GM18526 (cell line): ENCODE data around the gene NRXN2.

Source experiments
- POLR2A ChIP-seq: IDR thresholded peaks from 3 replicates; pipeline ENCODE4 v1.6.1; 2011; ENCODE audit not compliant: insufficient read length; ENCODE audit errors: extremely low read depth

Gene NRXN2

GRCh38 chr11:64667154-64667745, 55.7 kb downstream of the NRXN2 start:
- TF ChIP-seq POLR2A: no peak

- no peak for TF ChIP-seq POLR2A
These were observed 57.6 kb downstream of the NRXN2 start for GRCh38 chr11:64665411-64665821.

GRCh38 chr11:64663656-64664055, 59.3 kb downstream of the NRXN2 start:
- no peak for TF ChIP-seq POLR2A

- no peak for TF ChIP-seq POLR2A
These were observed 61.4 kb downstream of the NRXN2 start for GRCh38 chr11:64661614-64662013.

- no peak for TF ChIP-seq POLR2A
These were observed 61.9 kb downstream of the NRXN2 start for GRCh38 chr11:64661146-64661545.

- no peak for TF ChIP-seq POLR2A
These were observed 62.3 kb downstream of the NRXN2 start for GRCh38 chr11:64660706-64661105.

- TF ChIP-seq POLR2A: no peak
These were observed 62.8 kb downstream of the NRXN2 start for GRCh38 chr11:64660205-64660604.

GRCh38 chr11:64659417-64660144, 63.4 kb downstream of the NRXN2 start:
- TF ChIP-seq POLR2A: no peak

GRCh38 chr11:64658265-64658664, 64.7 kb downstream of the NRXN2 start:
- TF ChIP-seq POLR2A: no peak

GRCh38 chr11:64656862-64657261, 66.1 kb downstream of the NRXN2 start:
- no peak for TF ChIP-seq POLR2A

- TF ChIP-seq POLR2A: no peak
These were observed 66.9 kb downstream of the NRXN2 start for GRCh38 chr11:64655941-64656601.

GRCh38 chr11:64654958-64655541, 67.9 kb downstream of the NRXN2 start:
- no peak for TF ChIP-seq POLR2A

- TF ChIP-seq POLR2A: no peak
These were observed 68.6 kb downstream of the NRXN2 start for GRCh38 chr11:64654439-64654838.

GRCh38 chr11:64653388-64653973, 69.5 kb downstream of the NRXN2 start:
- TF ChIP-seq POLR2A: no peak

GRCh38 chr11:64652586-64653387, 70.2 kb downstream of the NRXN2 start:
- TF ChIP-seq POLR2A: no peak
